ENCODE results near the gene PPL. TPM values are rescaled to one million over a fixed set of nuclear protein-coding genes. Genes with fewer than 3 reads are reported as not detected.

PPL gene
- total RNA-seq, 1 experiment from 2014 or later = 56.4 TPM

DNA sequence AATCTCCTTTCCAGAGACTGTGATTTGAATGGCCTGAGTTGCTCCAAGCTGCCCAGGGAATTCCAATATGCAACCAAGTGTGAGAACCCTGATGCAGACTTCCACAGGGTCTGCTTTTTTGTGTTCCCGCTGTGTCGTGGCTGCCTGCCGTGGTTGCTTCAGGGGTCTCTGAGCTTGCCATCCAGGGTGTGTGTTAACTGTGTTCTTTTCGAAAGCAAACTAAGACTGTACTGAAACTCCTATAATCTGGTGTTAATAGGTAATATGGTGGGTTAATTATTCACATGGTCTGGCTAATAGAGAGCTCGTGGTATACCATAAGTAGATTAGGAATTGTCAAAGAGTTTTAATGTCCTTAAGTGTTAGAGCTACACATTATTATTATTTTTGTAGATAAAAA, 68.9 kb downstream of the PPL start:
- Histone ChIP-seq H3K27me3 (ENCODE audit: insufficient read depth, low read length) (no peaks in the 10 kb centered on the region), H3K4me1 (ENCODE audit: control insufficient read depth in 1 of 2, insufficient read depth in 2 of 2, low read length in 2 of 2) (no peaks in the 10 kb centered on the region), H3K79me2 (ENCODE audit: insufficient read depth, low read length) (peaks cover 62% of the 10 kb centered on the region), H4K20me1 (ENCODE audit: insufficient read depth) (no peaks in the 10 kb centered on the region; the same call in 1 of the 2 replicates), H3K36me3 (ENCODE audit: control insufficient read depth in 1 of 2, insufficient read depth in 2 of 2, low read length in 2 of 2) (peaks cover 22% of the 10 kb centered on the region in 2 experiments), H3K4me2 (ENCODE audit: low read length) (no peak overlapping the region), H3K9ac (ENCODE audit: low read length) (no peak overlapping the region), H3K27ac (ENCODE audit: low read depth, low read length) (no peak overlapping the region), H3K9me2 (ENCODE audit: insufficient read depth) (no peaks in the 10 kb centered on the region), H3K4me3 (replicated peaks in 1 of 2; ENCODE audit: low read depth in 1 of 2, low read length in 2 of 2) (no peak overlapping the region), H3K9me3 (ENCODE audit: control insufficient read depth in 1 of 2, insufficient read depth in 1 of 2, low read depth in 1 of 2, low read length in 2 of 2) (no peaks in the 10 kb centered on the region), H2AFZ (ENCODE audit: low read depth, low read length, poor library complexity, severe bottlenecking) (no peak overlapping the region)
- intact Hi-C loops (cut with micrococcal nuclease) = no loop called here
- ChIA-PET RAD21 (ENCODE audit: low non-redundant PET in 1 of 2, low total read pairs in 2 of 2, uncharacterized antibody in 2 of 2, unreplicated experiment in 2 of 2) (no interaction called here), CTCF (no interaction called here), POLR2A (no interaction called here)
- ATAC-seq = no peak
- no TSS peak for BruUV-seq (replicated peaks)
- TF ChIP-seq FOSL1 (IDR thresholded peaks at IDR 0.05; ENCODE audit: low read depth) (no peak), POLR2A (IDR thresholded peaks at IDR 0.05; ENCODE audit: borderline replicate concordance, extremely low read depth, insufficient read depth, insufficient read length) (no peak), CBX3 (IDR thresholded peaks at IDR 0.05; ENCODE audit: low read depth) (no peak), ELF1 (IDR thresholded peaks at IDR 0.05; ENCODE audit: borderline replicate concordance, low read depth) (no peak), POLR2AphosphoS5 (IDR thresholded peaks at IDR 0.05; ENCODE audit: low read depth, low read length) (no peak), EZH2phosphoT487 (IDR thresholded peaks at IDR 0.05; ENCODE audit: borderline replicate concordance) (no peak), RAD21 (IDR thresholded peaks at IDR 0.05; ENCODE audit: low read depth) (no peak), ZFX (IDR thresholded peaks at IDR 0.05) (no peak), SIN3A (IDR thresholded peaks at IDR 0.05; ENCODE audit: low read depth) (no peak), EGR1 (IDR thresholded peaks at IDR 0.05; ENCODE audit: low read depth) (no peak), EZH2 (IDR thresholded peaks at IDR 0.05) (no peak), CEBPB (IDR thresholded peaks at IDR 0.05; ENCODE audit: low read depth) (no peak)
- TF ChIP-seq, protein P1, sequence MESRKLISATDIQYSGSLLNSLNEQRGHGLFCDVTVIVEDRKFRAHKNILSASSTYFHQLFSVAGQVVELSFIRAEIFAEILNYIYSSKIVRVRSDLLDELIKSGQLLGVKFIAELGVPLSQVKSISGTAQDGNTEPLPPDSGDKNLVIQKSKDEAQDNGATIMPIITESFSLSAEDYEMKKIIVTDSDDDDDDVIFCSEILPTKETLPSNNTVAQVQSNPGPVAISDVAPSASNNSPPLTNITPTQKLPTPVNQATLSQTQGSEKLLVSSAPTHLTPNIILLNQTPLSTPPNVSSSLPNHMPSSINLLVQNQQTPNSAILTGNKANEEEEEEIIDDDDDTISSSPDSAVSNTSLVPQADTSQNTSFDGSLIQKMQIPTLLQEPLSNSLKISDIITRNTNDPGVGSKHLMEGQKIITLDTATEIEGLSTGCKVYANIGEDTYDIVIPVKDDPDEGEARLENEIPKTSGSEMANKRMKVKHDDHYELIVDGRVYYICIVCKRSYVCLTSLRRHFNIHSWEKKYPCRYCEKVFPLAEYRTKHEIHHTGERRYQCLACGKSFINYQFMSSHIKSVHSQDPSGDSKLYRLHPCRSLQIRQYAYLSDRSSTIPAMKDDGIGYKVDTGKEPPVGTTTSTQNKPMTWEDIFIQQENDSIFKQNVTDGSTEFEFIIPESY (IDR thresholded peaks at IDR 0.05; ENCODE audit: extremely low read depth, insufficient replicate concordance, low read length) = no peak
- TF ChIP-seq, protein P2, sequence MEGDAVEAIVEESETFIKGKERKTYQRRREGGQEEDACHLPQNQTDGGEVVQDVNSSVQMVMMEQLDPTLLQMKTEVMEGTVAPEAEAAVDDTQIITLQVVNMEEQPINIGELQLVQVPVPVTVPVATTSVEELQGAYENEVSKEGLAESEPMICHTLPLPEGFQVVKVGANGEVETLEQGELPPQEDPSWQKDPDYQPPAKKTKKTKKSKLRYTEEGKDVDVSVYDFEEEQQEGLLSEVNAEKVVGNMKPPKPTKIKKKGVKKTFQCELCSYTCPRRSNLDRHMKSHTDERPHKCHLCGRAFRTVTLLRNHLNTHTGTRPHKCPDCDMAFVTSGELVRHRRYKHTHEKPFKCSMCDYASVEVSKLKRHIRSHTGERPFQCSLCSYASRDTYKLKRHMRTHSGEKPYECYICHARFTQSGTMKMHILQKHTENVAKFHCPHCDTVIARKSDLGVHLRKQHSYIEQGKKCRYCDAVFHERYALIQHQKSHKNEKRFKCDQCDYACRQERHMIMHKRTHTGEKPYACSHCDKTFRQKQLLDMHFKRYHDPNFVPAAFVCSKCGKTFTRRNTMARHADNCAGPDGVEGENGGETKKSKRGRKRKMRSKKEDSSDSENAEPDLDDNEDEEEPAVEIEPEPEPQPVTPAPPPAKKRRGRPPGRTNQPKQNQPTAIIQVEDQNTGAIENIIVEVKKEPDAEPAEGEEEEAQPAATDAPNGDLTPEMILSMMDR (IDR thresholded peaks at IDR 0.05 in 2 of 3, conservative IDR thresholded peaks at IDR 0.05 in 1 of 3; ENCODE audit: borderline replicate concordance in 1 of 3, insufficient read depth in 1 of 3, low read depth in 2 of 3, low read length in 2 of 3) = no peak
- TF ChIP-seq, protein P3, sequence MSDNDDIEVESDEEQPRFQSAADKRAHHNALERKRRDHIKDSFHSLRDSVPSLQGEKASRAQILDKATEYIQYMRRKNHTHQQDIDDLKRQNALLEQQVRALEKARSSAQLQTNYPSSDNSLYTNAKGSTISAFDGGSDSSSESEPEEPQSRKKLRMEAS (IDR thresholded peaks at IDR 0.05) = no peak
- TF ChIP-seq, protein P4, sequence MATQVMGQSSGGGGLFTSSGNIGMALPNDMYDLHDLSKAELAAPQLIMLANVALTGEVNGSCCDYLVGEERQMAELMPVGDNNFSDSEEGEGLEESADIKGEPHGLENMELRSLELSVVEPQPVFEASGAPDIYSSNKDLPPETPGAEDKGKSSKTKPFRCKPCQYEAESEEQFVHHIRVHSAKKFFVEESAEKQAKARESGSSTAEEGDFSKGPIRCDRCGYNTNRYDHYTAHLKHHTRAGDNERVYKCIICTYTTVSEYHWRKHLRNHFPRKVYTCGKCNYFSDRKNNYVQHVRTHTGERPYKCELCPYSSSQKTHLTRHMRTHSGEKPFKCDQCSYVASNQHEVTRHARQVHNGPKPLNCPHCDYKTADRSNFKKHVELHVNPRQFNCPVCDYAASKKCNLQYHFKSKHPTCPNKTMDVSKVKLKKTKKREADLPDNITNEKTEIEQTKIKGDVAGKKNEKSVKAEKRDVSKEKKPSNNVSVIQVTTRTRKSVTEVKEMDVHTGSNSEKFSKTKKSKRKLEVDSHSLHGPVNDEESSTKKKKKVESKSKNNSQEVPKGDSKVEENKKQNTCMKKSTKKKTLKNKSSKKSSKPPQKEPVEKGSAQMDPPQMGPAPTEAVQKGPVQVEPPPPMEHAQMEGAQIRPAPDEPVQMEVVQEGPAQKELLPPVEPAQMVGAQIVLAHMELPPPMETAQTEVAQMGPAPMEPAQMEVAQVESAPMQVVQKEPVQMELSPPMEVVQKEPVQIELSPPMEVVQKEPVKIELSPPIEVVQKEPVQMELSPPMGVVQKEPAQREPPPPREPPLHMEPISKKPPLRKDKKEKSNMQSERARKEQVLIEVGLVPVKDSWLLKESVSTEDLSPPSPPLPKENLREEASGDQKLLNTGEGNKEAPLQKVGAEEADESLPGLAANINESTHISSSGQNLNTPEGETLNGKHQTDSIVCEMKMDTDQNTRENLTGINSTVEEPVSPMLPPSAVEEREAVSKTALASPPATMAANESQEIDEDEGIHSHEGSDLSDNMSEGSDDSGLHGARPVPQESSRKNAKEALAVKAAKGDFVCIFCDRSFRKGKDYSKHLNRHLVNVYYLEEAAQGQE (IDR thresholded peaks at IDR 0.05; ENCODE audit: low read depth) = no peak
- no peak for DNase-seq (ENCODE audit: low read depth, low spot score)
